GM12878 (cell line): Measurements from ENCODE around the gene CCDC200. TPM values are rescaled to one million over a fixed set of nuclear protein-coding genes. Genes with fewer than 3 reads are reported as not detected.

ENCODE experiments used
- CBFB ChIP-seq: IDR thresholded peaks from 2 replicates; pipeline ENCODE4 v1.6.1; 2016; ENCODE audit warnings: antibody characterized with exemption, low read depth
- CTCF ChIP-seq, 3 experiments: IDR thresholded peaks in 2 of 3; conservative IDR thresholded peaks in 1 of 3; 2 replicates each; pipeline ENCODE4 v1.5.1; 2011; ENCODE audit warnings: low read depth in 3 of 3, low read length in 3 of 3, mild to moderate bottlenecking in 3 of 3, control low read depth in 2 of 3, moderate library complexity in 2 of 3, inconsistent platforms in 1 of 3, mixed read lengths in 1 of 3; ENCODE audit not compliant: control insufficient read depth in 2 of 3, insufficient read depth in 1 of 3; ENCODE audit errors: extremely low read depth in 1 of 3
- ESRRA ChIP-seq: IDR thresholded peaks from 2 replicates; pipeline ENCODE4 v1.6.1; 2012; ENCODE audit warnings: mild to moderate bottlenecking, low read length, improper control_type of control experiment
- HSF1 ChIP-seq: fragments of 150-350 bp; IDR thresholded peaks from 2 replicates; pipeline ENCODE4 v1.6.1; 2014; ENCODE audit warnings: mild to moderate bottlenecking, low read depth, low read length
- IKZF1 ChIP-seq: fragments of 450-650 bp; conservative IDR thresholded peaks from 2 replicates; pipeline ENCODE4 v1.6.1; 2017; ENCODE audit warnings: antibody characterized with exemption, mild to moderate bottlenecking
- JUND ChIP-seq: IDR thresholded peaks from 2 replicates; pipeline ENCODE4 v1.6.1; 2012; ENCODE audit warnings: low read depth, mild to moderate bottlenecking, low read length, improper control_type of control experiment, moderate library complexity
- KLF5 ChIP-seq: fragments of 450-650 bp; IDR thresholded peaks from 2 replicates; pipeline ENCODE4 v1.6.1; 2014; ENCODE audit warnings: mild to moderate bottlenecking; ENCODE audit not compliant: partially characterized antibody
- NBN ChIP-seq: fragments of 450-650 bp; IDR thresholded peaks from 2 replicates; pipeline ENCODE4 v1.6.1; 2016
- NFYB ChIP-seq: IDR thresholded peaks from 2 replicates; pipeline ENCODE4 v1.6.1; 2011; ENCODE audit warnings: low read depth, mild to moderate bottlenecking, low read length, improper control_type of control experiment, moderate library complexity; ENCODE audit not compliant: insufficient read depth
- POLR2A ChIP-seq: IDR thresholded peaks from 2 replicates; pipeline ENCODE4 v1.6.1; 2011; ENCODE audit warnings: low read depth, mild to moderate bottlenecking, low read length
- RAD51 ChIP-seq: fragments of 450-650 bp; IDR thresholded peaks from 2 replicates; pipeline ENCODE4 v1.6.1; 2016; ENCODE audit warnings: moderate library complexity, mild to moderate bottlenecking, inconsistent platforms
- RBBP5 ChIP-seq: fragments of 200-600 bp; sonication (generic); conservative IDR thresholded peaks from 2 replicates; pipeline ENCODE4 v1.6.1; 2016
- RUNX3 ChIP-seq: IDR thresholded peaks from 2 replicates; pipeline ENCODE4 v1.6.1; 2012; ENCODE audit warnings: low read length, inconsistent platforms
- SKIL ChIP-seq: fragments of 450-650 bp; IDR thresholded peaks from 2 replicates; pipeline ENCODE4 v1.6.1; 2017; ENCODE audit warnings: mild to moderate bottlenecking, low read depth, inconsistent platforms; ENCODE audit not compliant: poor library complexity, severe bottlenecking
- SREBF2 ChIP-seq: IDR thresholded peaks from 2 replicates; pipeline ENCODE4 v1.6.1; 2012; ENCODE audit warnings: mild to moderate bottlenecking, low read length
- ZZZ3 ChIP-seq: IDR thresholded peaks from 2 replicates; pipeline ENCODE4 v1.6.1; 2011; ENCODE audit warnings: low read depth; ENCODE audit not compliant: control insufficient read depth, insufficient read length
- polyA plus RNA-seq, 11 experiments: library from polyadenylated mRNA; depleted of rRNA in 4 of 11; unstranded in 6 of 11; stranded (reverse) in 5 of 11; fragments of >200 nt; fragmentation: Nextera tagmentation in 4 of 11; fragmentation: Illumina TruSeq in 1 of 11; extraction: Ambion mirVana in 4 of 11; extraction: Trizol in 1 of 11; gene quantifications; 1 replicate in 1 of 11; 2 replicates in 10 of 11; pipeline versions ENCODE4 v1.2.1 to v1.2.3, GENCODE V29; 2011 to 2016; ENCODE audit warnings: inconsistent platforms in 2 of 11, missing spikeins in 2 of 11, low read depth in 1 of 11
- total RNA-seq, 4 experiments: library from RNA; depleted of rRNA in 3 of 4; stranded (reverse); fragments of >200 nt in 3 of 4; fragmentation: Illumina TruSeq in 1 of 4; extraction: Trizol in 1 of 4; gene quantifications; 2 replicates each; pipeline versions ENCODE4 v1.2.1 to v1.2.3, GENCODE V29; 2013 to 2021

Gene CCDC200
- total and polyA plus RNA-seq, 10 of the 15 experiments (the other 5 are each of a cell fraction or from before 2014, with no cell fraction given): 0.46 to 3.9 (median 2.7) TPM; not detected in 6

- TF ChIP-seq RAD51 (peak; percentile 83), RUNX3 (peak; percentile 61), NFYB (no peak), ZZZ3 (no peak), IKZF1 (no peak), POLR2A (no peak), JUND (no peak), RBBP5 (no peak), SKIL (peak; percentile 21), ESRRA (no peak), KLF5 (no peak), CTCF (IDR thresholded peaks at IDR 0.05 in 2 of 3, conservative IDR thresholded peaks at IDR 0.05 in 1 of 3; ENCODE audit: control insufficient read depth in 2 of 3, extremely low read depth in 1 of 3, insufficient read depth in 1 of 3, low read depth in 3 of 3, low read length in 3 of 3) (no peak), NBN (no peak), CBFB (no peak), SREBF2 (no peak), HSF1 (no peak)
These were observed 15.6 kb downstream of the CCDC200 start (continued) for GRCh38 chr17:43212641-43213490.
